Smooth muscle cell (in vitro differentiated cells): ENCODE results near the gene PHETA2. TPM values are rescaled to one million over a fixed set of nuclear protein-coding genes. Genes with fewer than 3 reads are reported as not detected.
A peak's percentile ranks its signal among the peaks of the same experiment; 100 is the strongest.

Experiments used
- DNase-seq: peaks from one replicate; lab custom pipeline; 2025; ENCODE audit not compliant: unreplicated experiment; lab: John Stamatoyannopoulos, UW
- H2AFZ ChIP-seq: fragments of 200-600 bp; sonication (generic); 2 replicates; pipeline ENCODE4 v1.6.0; 2016; ENCODE audit warnings: antibody characterized with exemption, low read depth, mild to moderate bottlenecking
- H3F3A ChIP-seq: fragments of 200-600 bp; sonication (generic); 2 replicates; pipeline ENCODE4 v1.6.0; 2017; ENCODE audit warnings: antibody characterized with exemption, low read depth
- H3K27ac ChIP-seq: fragments of 200-600 bp; sonication (generic); 2 replicates; pipeline ENCODE4 v1.5.1; 2016; ENCODE audit warnings: low read depth, mild to moderate bottlenecking
- H3K27me3 ChIP-seq: fragments of 200-600 bp; sonication (generic); 2 replicates; pipeline ENCODE4 v1.6.1; 2016; ENCODE audit warnings: low read depth, mild to moderate bottlenecking
- H3K36me3 ChIP-seq: fragments of 200-600 bp; sonication (generic); 2 replicates; pipeline ENCODE4 v1.5.1; 2016; ENCODE audit warnings: low read depth
- H3K4me1 ChIP-seq: fragments of 200-600 bp; sonication (generic); 2 replicates; pipeline ENCODE4 v1.5.1; 2016; ENCODE audit warnings: low read depth
- H3K4me2 ChIP-seq: fragments of 200-600 bp; sonication (generic); 2 replicates; pipeline ENCODE4 v1.6.0; 2016; ENCODE audit warnings: mild to moderate bottlenecking
- H3K4me3 ChIP-seq: fragments of 200-600 bp; sonication (generic); 2 replicates; pipeline ENCODE4 v1.5.1; 2016; ENCODE audit warnings: mild to moderate bottlenecking
- H3K79me2 ChIP-seq: fragments of 200-600 bp; sonication (generic); 2 replicates; pipeline ENCODE4 v1.6.0; 2016; ENCODE audit warnings: low read depth, mild to moderate bottlenecking
- H3K9ac ChIP-seq: fragments of 200-600 bp; sonication (generic); 2 replicates; pipeline ENCODE4 v1.6.0; 2016; ENCODE audit warnings: low read depth
- H3K9me3 ChIP-seq: fragments of 200-600 bp; sonication (generic); replicated peaks from 2 replicates; pipeline ENCODE4 v1.5.1; 2016; ENCODE audit warnings: low read depth
- H4K20me1 ChIP-seq: fragments of 200-600 bp; sonication (generic); 2 replicates; pipeline ENCODE4 v1.6.0; 2016; ENCODE audit warnings: low read depth
- WGBS: methylation state at CpG from one replicate; pipeline ENCODE4 v1.1.7; 2016; ENCODE audit warnings: low lambda C conversion rate; 5-methylcytosine and 5-hydroxymethylcytosine counted together
- polyA plus RNA-seq: library from polyadenylated mRNA; unstranded; fragments of >200 nt; fragmentation: Nextera tagmentation; extraction: Ambion mirVana; gene quantifications from 2 replicates; pipeline ENCODE4 v1.2.1, GENCODE V29; 2016
- total RNA-seq: library from RNA; depleted of rRNA; stranded (reverse); fragments of >200 nt; gene quantifications from 2 replicates; pipeline ENCODE4 v1.2.3, GENCODE V29; 2014
- TF ChIP-seq, protein P1 (sequence below): fragments of 200-600 bp; sonication (generic); IDR thresholded peaks from 2 replicates; pipeline ENCODE4 v1.5.1; 2017; ENCODE audit warnings: borderline replicate concordance, mild to moderate bottlenecking, antibody characterized with exemption; ENCODE audit not compliant: insufficient read depth, poor library complexity, severe bottlenecking

The PHETA2 gene, protein sequence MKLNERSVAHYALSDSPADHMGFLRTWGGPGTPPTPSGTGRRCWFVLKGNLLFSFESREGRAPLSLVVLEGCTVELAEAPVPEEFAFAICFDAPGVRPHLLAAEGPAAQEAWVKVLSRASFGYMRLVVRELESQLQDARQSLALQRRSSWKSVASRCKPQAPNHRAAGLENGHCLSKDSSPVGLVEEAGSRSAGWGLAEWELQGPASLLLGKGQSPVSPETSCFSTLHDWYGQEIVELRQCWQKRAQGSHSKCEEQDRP
- 6.7 and 10.8 TPM in 2 replicates for total RNA-seq
- 12.1 and 15.9 TPM in 2 replicates for polyA plus RNA-seq

DNA sequence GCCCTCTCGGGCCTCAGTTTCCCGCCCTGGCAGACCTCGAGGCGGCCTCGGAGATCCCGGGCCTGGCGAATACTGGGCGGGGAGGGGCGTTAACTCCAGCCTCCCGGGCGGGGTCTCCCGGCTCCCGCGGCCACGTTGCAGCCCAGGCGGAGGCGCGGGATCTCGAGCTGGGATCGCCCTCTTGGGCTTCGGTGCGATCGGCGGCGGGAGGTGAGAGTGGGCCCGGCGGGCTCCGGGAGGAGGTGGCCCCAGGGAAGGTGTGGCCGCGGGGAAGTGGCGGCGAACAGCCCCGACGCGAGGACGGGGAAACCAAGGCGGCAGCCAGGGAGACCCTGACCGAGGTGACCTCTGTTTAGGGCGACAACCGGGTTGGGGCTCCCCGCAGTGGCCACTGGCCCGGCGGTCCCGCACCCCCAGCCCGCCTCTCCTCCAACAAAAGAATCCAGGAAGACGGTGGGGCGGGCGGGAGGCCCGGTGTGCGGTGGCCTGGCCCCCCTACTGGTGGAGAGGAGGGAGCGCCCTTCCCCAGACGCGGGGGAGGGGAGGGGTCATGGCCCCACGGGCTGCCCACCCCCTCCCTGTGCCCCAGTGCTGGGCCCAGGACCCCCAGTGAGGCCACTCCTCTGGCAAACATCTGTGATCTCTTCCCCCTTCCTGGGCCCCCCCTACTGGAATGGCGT lies at the start of gene PHETA2:
PHETA2 (plus strand) TSS at position 117 of the 680 bp plus-strand sequence. CDS start 3,046 bp downstream, outside the sequence.
- no peaks in the 10 kb centered on the region for H3K9me3 ChIP-seq
- no peaks in the 10 kb centered on the region for H3K79me2 ChIP-seq
- DNase-seq: no peak
- WGBS: 51% methylated on average over 24 of the region's 55 CpGs
- peaks cover 21% of the 10 kb centered on the region for H3K4me1 ChIP-seq
- peak within 1 kb of the TSS; percentile 31 for H2AFZ ChIP-seq
- peak within 1 kb of the TSS; percentile 84 for H3K4me2 ChIP-seq
- H3K36me3 ChIP-seq: no peaks in the 10 kb centered on the region
- H4K20me1 ChIP-seq: no peaks in the 10 kb centered on the region
- H3K4me3 ChIP-seq: peak within 1 kb of the TSS; percentile 50
- H3K27me3 ChIP-seq: no peaks in the 10 kb centered on the region
- H3K9ac ChIP-seq: peak within 1 kb of the TSS; percentile 82
- H3F3A ChIP-seq: peaks cover 6% of the 10 kb centered on the region
- TF ChIP-seq, protein P1, sequence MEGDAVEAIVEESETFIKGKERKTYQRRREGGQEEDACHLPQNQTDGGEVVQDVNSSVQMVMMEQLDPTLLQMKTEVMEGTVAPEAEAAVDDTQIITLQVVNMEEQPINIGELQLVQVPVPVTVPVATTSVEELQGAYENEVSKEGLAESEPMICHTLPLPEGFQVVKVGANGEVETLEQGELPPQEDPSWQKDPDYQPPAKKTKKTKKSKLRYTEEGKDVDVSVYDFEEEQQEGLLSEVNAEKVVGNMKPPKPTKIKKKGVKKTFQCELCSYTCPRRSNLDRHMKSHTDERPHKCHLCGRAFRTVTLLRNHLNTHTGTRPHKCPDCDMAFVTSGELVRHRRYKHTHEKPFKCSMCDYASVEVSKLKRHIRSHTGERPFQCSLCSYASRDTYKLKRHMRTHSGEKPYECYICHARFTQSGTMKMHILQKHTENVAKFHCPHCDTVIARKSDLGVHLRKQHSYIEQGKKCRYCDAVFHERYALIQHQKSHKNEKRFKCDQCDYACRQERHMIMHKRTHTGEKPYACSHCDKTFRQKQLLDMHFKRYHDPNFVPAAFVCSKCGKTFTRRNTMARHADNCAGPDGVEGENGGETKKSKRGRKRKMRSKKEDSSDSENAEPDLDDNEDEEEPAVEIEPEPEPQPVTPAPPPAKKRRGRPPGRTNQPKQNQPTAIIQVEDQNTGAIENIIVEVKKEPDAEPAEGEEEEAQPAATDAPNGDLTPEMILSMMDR: peak; percentile 23
- peak within 1 kb of the TSS; percentile 77 for H3K27ac ChIP-seq

DNA sequence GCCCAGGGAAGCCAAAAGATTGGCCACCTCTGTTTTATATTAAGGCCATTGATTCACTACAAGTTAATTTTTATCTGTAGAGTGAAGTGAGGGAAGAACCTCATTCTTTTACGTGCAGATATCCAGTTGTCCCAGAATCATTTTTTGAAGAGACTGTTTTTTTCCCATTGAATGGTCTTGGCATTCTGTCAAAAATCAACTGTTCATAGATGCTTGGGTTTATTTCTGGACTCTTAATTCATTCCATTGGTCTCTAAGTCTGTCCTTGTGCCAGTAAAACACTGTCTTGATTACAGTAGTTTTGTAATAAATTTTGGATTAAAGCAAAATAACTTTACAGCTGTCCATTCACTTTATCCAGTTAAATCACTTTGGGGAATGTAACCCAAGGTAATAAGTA lies 48.6 kb upstream of the PHETA2 start:
- Histone ChIP-seq H3K36me3 (no peaks in the 10 kb centered on the region), H3K27ac (no peak overlapping the region), H4K20me1 (no peaks in the 10 kb centered on the region), H3K9me3 (no peaks in the 10 kb centered on the region), H3K79me2 (no peaks in the 10 kb centered on the region), H3K4me3 (no peak overlapping the region), H2AFZ (no peak overlapping the region), H3K9ac (no peak overlapping the region), H3K27me3 (no peaks in the 10 kb centered on the region), H3K4me1 (no peaks in the 10 kb centered on the region), H3K4me2 (no peak overlapping the region), H3F3A (no peaks in the 10 kb centered on the region)
- DNase-seq: no peak
- TF ChIP-seq, protein P1: no peak
- WGBS: 85% methylated on average over 1 of the region's 1 CpG

DNA sequence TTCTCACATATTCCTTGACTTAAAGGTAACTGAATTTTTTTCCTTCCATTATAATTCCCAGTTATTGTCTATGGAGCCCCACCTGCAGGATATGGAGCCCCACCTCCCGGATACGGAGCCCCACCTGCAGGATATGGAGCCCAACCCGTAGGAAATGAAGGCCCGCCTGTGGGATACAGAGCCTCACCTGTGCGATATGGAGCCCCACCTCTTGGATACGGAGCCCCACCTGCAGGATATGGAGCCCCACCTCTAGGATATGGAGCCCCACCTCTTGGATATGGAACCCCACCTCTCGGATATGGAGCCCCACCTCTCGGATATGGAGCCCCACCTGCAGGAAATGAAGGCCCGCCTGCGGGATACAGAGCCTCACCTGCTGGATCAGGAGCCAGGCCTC lies 47.3 kb upstream of the PHETA2 start:
- Histone ChIP-seq H3K9me3 (no peaks in the 10 kb centered on the region), H3F3A (no peaks in the 10 kb centered on the region), H2AFZ (no peak overlapping the region), H3K79me2 (no peaks in the 10 kb centered on the region), H3K4me2 (no peak overlapping the region), H4K20me1 (no peaks in the 10 kb centered on the region), H3K27me3 (no peaks in the 10 kb centered on the region), H3K9ac (no peak overlapping the region), H3K36me3 (no peaks in the 10 kb centered on the region), H3K27ac (no peak overlapping the region), H3K4me1 (no peaks in the 10 kb centered on the region), H3K4me3 (no peak overlapping the region)
- no peak for DNase-seq
- WGBS: 85% methylated on average over 10 of the region's 10 CpGs
- TF ChIP-seq, protein P1: no peak
